Measurements from ENCODE around the gene USP17L21. TPM values are rescaled to one million over a fixed set of nuclear protein-coding genes. Genes with fewer than 3 reads are reported as not detected.
"Not testable (repeated sequence)": the region's sequence is repeated elsewhere in the genome, so short reads cannot be mapped to it uniquely, and the experiment has no call there.

The USP17L21 gene
- polyA plus RNA-seq (ENCODE audit: insufficient read length in 12 of 12): not detected
- long read RNA-seq, donor 1: 0 reads
- long read RNA-seq, donor 2: 0 reads
- long read RNA-seq, donor 3: 0 reads
- long read RNA-seq, donor 4: 0 reads
- long read RNA-seq, donor 5: 0 reads
- long read RNA-seq, donor 6: 0 reads
- long read RNA-seq, donor 7: 0 reads
- long read RNA-seq, donor 8: 0 reads
- long read RNA-seq, donor 9: 0 reads
- long read RNA-seq, donor 10: 0 reads
- long read RNA-seq, donor 11: 0 reads

DNA sequence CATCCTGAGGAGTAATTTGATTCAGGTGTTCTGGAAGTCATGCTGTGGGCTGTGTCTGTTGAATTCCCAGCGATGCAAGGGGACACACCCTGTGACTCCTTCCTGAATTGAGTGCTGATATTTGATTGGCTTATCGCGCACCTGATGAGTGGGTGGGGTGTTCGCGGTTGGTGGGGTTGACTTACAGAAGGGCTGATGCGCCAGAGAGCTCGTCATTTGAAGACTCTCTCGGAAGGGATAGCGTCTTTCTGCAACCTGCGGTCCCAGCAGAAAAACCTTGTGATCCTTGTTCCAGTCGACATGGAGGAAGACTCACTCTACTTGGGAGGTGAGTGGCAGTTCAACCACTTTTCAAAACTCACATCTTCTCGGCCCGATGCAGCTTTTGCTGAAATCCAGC, at the start of gene USP17L21:
TSS of gene USP17L21 (plus strand) at position 301 of the 400 bp plus-strand sequence. CDS start at position 301, 0 bp downstream.
- DNase-seq: not testable (repeated sequence)

DNA sequence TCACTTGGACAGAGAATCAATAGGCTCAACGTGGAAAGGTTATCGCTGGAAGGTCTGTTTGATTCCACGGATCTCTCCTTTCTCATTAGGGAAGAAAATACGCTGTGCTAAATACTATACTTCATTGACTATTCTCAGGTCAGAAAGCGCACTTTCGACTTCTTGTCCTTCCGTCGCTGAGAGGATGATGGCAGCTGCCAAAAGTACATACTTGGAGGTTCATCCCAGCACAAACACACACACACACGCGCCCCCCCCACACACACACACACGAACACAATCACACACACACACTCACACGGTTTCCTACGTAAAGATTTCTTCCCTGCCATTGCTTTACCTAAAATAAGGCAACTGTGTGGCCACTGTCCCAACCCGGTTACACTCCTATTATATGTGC, 48.0 kb upstream of the USP17L21 start:
- not testable (repeated sequence) for DNase-seq

DNA sequence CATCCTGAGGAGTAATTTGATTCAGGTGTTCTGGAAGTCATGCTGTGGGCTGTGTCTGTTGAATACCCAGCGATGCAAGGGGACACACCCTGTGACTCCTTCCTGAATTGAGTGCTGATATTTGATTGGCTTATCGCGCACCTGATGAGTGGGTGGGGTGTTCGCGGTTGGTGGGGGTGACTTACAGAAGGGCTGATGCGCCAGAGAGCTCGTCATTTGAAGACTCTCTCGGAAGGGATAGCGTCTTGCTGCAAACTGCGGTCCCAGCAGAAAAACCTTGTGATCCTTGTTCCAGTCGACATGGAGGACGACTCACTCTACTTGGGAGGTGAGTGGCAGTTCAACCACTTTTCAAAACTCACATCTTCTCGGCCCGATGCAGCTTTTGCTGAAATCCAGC, 47.6 kb upstream of the USP17L21 start, which contains the start of gene USP17L11:
TSS of gene USP17L11 (plus strand) at position 301 of the 400 bp plus-strand sequence. CDS start at position 301, 0 bp downstream.
- DNase-seq: not testable (repeated sequence)

- not testable (repeated sequence) for DNase-seq
These were observed 42.8 kb upstream of the USP17L21 start, which contains the start of gene USP17L12 for GRCh38 chr4:9219852-9220251. Gene USP17L12 (plus strand): TSS chr4:9220152. CDS start chr4:9220152, 0 bp downstream.

GRCh38 chr4:9224596-9224995, 38.1 kb upstream of the USP17L21 start, which contains the start of gene USP17L13:
Gene USP17L13 (plus strand): TSS chr4:9224896. CDS start chr4:9224896, 0 bp downstream.
- DNase-seq: not testable (repeated sequence)

DNA sequence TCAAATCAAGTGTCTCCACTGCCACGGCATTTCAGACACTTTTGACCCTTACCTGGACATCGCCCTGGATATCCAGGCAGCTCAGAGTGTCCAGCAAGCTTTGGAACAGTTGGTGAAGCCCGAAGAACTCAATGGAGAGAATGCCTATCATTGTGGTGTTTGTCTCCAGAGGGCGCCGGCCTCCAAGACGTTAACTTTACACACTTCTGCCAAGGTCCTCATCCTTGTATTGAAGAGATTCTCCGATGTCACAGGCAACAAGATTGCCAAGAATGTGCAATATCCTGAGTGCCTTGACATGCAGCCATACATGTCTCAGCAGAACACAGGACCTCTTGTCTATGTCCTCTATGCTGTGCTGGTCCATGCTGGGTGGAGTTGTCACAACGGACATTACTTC, 32.4 kb upstream of the USP17L21 start:
- not testable (repeated sequence) for DNase-seq

- DNase-seq: not testable (repeated sequence)
These were observed 28.6 kb upstream of the USP17L21 start, which contains the start of gene USP17L15 for GRCh38 chr4:9234085-9234484. Gene USP17L15 (plus strand): TSS chr4:9234385. CDS start chr4:9234385, 0 bp downstream.

DNA sequence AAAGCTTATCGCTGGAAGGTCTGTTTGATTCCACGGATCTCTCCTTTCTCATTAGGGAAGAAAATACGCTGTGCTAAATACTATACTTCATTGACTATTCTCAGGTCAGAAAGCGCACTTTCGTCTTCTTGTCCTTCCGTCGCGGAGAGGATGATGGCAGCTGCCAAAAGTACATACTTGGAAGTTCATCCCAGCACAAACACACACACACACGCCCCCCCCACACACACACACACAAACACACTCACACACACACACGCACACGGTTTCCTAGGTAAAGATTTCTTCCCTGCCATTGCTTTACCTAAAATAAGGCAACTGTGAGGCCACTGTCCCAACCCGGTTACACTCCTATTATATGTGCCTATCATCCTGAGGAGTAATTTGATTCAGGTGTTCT, 24.2 kb upstream of the USP17L21 start:
- DNase-seq: not testable (repeated sequence)

- DNase-seq: not testable (repeated sequence)
These were observed 19.1 kb upstream of the USP17L21 start, which contains the start of gene USP17L17 for GRCh38 chr4:9243579-9243978. Gene USP17L17 (plus strand): TSS chr4:9243879. CDS start chr4:9243879, 0 bp downstream.

DNA sequence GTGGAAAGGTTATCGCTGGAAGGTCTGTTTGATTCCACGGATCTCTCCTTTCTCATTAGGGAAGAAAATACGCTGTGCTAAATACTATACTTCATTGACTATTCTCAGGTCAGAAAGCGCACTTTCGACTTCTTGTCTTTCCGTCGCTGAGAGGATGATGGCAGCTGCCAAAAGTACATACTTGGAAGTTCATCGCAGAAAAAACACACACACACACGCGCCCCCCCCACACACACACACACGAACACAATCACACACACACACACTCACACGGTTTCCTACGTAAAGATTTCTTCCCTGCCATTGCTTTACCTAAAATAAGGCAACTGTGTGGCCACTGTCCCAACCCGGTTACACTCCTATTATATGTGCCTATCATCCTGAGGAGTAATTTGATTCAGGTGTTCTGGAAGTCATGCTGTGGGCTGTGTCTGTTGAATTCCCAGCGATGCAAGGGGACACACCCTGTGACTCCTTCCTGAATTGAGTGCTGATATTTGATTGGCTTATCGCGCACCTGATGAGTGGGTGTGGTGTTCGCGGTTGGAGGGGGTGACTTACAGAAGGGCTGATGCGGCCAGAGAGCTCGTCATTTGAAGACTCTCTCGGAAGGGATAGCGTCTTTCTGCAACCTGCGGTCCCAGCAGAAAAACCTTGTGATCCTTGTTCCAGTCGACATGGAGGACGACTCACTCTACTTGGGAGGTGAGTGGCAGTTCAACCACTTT, 14.6 kb upstream of the USP17L21 start, which contains the start of gene USP17L18:
TSS of gene USP17L18 (plus strand) at position 678 of the 728 bp plus-strand sequence. CDS start at position 678, 0 bp downstream.
- DNase-seq: not testable (repeated sequence)

DNA sequence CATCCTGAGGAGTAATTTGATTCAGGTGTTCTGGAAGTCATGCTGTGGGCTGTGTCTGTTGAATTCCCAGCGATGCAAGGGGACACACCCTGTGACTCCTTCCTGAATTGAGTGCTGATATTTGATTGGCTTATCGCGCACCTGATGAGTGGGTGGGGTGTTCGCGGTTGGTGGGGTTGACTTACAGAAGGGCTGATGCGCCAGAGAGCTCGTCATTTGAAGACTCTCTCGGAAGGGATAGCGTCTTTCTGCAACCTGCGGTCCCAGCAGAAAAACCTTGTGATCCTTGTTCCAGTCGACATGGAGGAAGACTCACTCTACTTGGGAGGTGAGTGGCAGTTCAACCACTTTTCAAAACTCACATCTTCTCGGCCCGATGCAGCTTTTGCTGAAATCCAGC, 9.6 kb upstream of the USP17L21 start, which contains the start of gene USP17L19:
TSS of gene USP17L19 (plus strand) at position 301 of the 400 bp plus-strand sequence. CDS start at position 301, 0 bp downstream.
- not testable (repeated sequence) for DNase-seq

GRCh38 chr4:9257824-9258223, 4.8 kb upstream of the USP17L21 start, which contains the start of gene USP17L20:
Gene USP17L20 (plus strand): TSS chr4:9258124. CDS start chr4:9258124, 0 bp downstream.
- DNase-seq: not testable (repeated sequence)

DNA sequence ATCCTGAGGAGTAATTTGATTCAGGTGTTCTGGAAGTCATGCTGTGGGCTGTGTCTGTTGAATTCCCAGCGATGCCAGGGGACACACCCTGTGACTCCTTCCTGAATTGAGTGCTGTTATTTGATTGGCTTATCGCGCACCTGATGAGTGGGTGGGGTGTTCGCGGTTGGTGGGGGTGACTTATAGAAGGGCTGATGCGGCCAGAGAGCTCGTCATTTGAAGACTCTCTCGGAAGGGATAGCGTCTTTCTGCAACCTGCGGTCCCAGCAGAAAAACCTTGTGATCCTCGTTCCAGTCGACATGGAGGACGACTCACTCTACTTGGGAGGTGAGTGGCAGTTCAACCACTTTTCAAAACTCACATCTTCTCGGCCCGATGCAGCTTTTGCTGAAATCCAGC, 4.6 kb downstream of the USP17L21 start, which contains the start of gene USP17L22:
TSS of gene USP17L22 (plus strand) at position 301 of the 400 bp plus-strand sequence. CDS start at position 301, 0 bp downstream.
- not testable (repeated sequence) for DNase-seq

DNA sequence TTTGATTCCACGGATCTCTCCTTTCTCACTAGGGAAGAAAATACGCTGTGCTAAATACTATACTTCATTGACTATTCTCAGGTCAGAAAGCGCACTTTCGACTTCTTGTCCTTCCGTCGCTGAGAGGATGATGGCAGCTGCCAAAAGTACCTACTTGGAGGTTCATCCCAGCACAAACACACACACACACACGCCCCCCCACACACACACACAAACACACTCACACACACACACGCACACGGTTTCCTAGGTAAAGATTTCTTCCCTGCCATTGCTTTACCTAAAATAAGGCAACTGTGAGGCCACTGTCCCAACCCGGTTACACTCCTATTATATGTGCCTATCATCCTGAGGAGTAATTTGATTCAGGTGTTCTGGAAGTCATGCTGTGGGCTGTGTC, 9.0 kb downstream of the USP17L21 start:
- not testable (repeated sequence) for DNase-seq

Other genes starting within 250 kb of the USP17L21 start
- under 1 TPM in 4 of 12 donors, not detected in 8; 0.07 to 0.11 (median 0.08) TPM for gene FAM90A26, start 92.5 kb upstream of the USP17L21 start, polyA plus RNA-seq (ENCODE audit: insufficient read length in 12 of 12)
- not detected for gene USP17L10, start 52.2 kb upstream of the USP17L21 start, polyA plus RNA-seq (ENCODE audit: insufficient read length in 12 of 12)
- gene USP17L11, start 47.5 kb upstream of the USP17L21 start, polyA plus RNA-seq (ENCODE audit: insufficient read length in 12 of 12): not detected
- gene USP17L12, start 42.7 kb upstream of the USP17L21 start, polyA plus RNA-seq (ENCODE audit: insufficient read length in 12 of 12): not detected
- not detected for gene USP17L13, start 38.0 kb upstream of the USP17L21 start, polyA plus RNA-seq (ENCODE audit: insufficient read length in 12 of 12)
- gene USP17L15, start 28.5 kb upstream of the USP17L21 start, polyA plus RNA-seq (ENCODE audit: insufficient read length in 12 of 12): not detected
- not detected for gene USP17L17, start 19.0 kb upstream of the USP17L21 start, polyA plus RNA-seq (ENCODE audit: insufficient read length in 12 of 12)
- gene USP17L18, start 14.2 kb upstream of the USP17L21 start, polyA plus RNA-seq (ENCODE audit: insufficient read length in 12 of 12): not detected
- not detected for gene USP17L19, start 9.5 kb upstream of the USP17L21 start, polyA plus RNA-seq (ENCODE audit: insufficient read length in 12 of 12)
- gene USP17L20, start 4.7 kb upstream of the USP17L21 start, polyA plus RNA-seq (ENCODE audit: insufficient read length in 12 of 12): not detected
- gene USP17L22, start 4.7 kb downstream of the USP17L21 start, polyA plus RNA-seq (ENCODE audit: insufficient read length in 12 of 12): not detected
- gene USP17L24, start 62.3 kb downstream of the USP17L21 start, polyA plus RNA-seq (ENCODE audit: insufficient read length in 12 of 12): not detected
- not detected for gene USP17L25, start 67.0 kb downstream of the USP17L21 start, polyA plus RNA-seq (ENCODE audit: insufficient read length in 12 of 12)
- gene USP17L26, start 71.8 kb downstream of the USP17L21 start, polyA plus RNA-seq (ENCODE audit: insufficient read length in 12 of 12): not detected
- gene USP17L5, start 76.5 kb downstream of the USP17L21 start, polyA plus RNA-seq (ENCODE audit: insufficient read length in 12 of 12): not detected
- not detected for gene USP17L27, start 81.3 kb downstream of the USP17L21 start, polyA plus RNA-seq (ENCODE audit: insufficient read length in 12 of 12)
- not detected for gene USP17L28, start 86.0 kb downstream of the USP17L21 start, polyA plus RNA-seq (ENCODE audit: insufficient read length in 12 of 12)
- gene USP17L29, start 90.8 kb downstream of the USP17L21 start, polyA plus RNA-seq (ENCODE audit: insufficient read length in 12 of 12): not detected
- not detected for gene USP17L30, start 100.3 kb downstream of the USP17L21 start, polyA plus RNA-seq (ENCODE audit: insufficient read length in 12 of 12)
- not detected for gene DEFB131A, start 181.5 kb downstream of the USP17L21 start, polyA plus RNA-seq (ENCODE audit: insufficient read length in 12 of 12)

Measured in muscle of arm (tissue), 14 donors.